PC-9 (cell line): ENCODE results near the gene CTAG2.
"Not testable (repeated sequence)": the region's sequence is repeated elsewhere in the genome, so short reads cannot be mapped to it uniquely, and the experiment has no call there.

Experiments used
- EZH2 ChIP-seq: fragments of 200-600 bp; sonication (generic); IDR thresholded peaks from 2 replicates; pipeline ENCODE4 v1.8.0; 2017; ENCODE audit warnings: antibody characterized with exemption, low read depth
- TF ChIP-seq, protein P1 (sequence below): fragments of 200-600 bp; sonication (generic); conservative IDR thresholded peaks from 2 replicates; pipeline ENCODE4 v1.6.1; 2017; ENCODE audit warnings: mixed run types, antibody characterized with exemption, mild to moderate bottlenecking, moderate library complexity

GRCh38 chrX:154645745-154646378 lies 7.5 kb downstream of the CTAG2 start:
- TF ChIP-seq, protein P1, sequence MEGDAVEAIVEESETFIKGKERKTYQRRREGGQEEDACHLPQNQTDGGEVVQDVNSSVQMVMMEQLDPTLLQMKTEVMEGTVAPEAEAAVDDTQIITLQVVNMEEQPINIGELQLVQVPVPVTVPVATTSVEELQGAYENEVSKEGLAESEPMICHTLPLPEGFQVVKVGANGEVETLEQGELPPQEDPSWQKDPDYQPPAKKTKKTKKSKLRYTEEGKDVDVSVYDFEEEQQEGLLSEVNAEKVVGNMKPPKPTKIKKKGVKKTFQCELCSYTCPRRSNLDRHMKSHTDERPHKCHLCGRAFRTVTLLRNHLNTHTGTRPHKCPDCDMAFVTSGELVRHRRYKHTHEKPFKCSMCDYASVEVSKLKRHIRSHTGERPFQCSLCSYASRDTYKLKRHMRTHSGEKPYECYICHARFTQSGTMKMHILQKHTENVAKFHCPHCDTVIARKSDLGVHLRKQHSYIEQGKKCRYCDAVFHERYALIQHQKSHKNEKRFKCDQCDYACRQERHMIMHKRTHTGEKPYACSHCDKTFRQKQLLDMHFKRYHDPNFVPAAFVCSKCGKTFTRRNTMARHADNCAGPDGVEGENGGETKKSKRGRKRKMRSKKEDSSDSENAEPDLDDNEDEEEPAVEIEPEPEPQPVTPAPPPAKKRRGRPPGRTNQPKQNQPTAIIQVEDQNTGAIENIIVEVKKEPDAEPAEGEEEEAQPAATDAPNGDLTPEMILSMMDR, result not testable (repeated sequence)
- TF ChIP-seq EZH2, result not testable (repeated sequence)
